Tibial nerve (tissue), 4 donors: ENCODE data around the gene RSPH10B2. TPM values are rescaled to one million over a fixed set of nuclear protein-coding genes. Genes with fewer than 3 reads are reported as not detected.
"Not testable (repeated sequence)": the region's sequence is repeated elsewhere in the genome, so short reads cannot be mapped to it uniquely, and the experiment has no call there.

Experiments used
- DNase-seq, 2 donors: peaks; one replicate each; pipeline ENCODE4 v3.0.0-alpha.2; 2019; ENCODE audit warnings: low spot score in 2 of 2
- H3K27ac ChIP-seq, 4 donors: fragments of 200-600 bp; sonication (generic) in 3 of 4; one replicate each; pipeline ENCODE4 v1.5.1; 2017 to 2019; ENCODE audit warnings: mild to moderate bottlenecking in 1 of 4
- H3K27me3 ChIP-seq, 2 donors: fragments of 200-600 bp; sonication (generic) in 1 of 2; one replicate each; pipeline versions ENCODE4 v1.5.1 to v1.6.0; 2017 to 2019
- H3K36me3 ChIP-seq, 3 donors: fragments of 200-600 bp; sonication (generic); one replicate each; pipeline ENCODE4 v1.5.1; 2018 to 2019
- H3K4me1 ChIP-seq, 4 donors: fragments of 200-600 bp; sonication (generic) in 3 of 4; one replicate each; pipeline ENCODE4 v1.5.1; 2017 to 2019
- H3K4me3 ChIP-seq, 4 donors: fragments of 200-600 bp; sonication (generic) in 3 of 4; one replicate each; pipeline ENCODE4 v1.5.1; 2017 to 2019; ENCODE audit warnings: mild to moderate bottlenecking in 1 of 4, moderate library complexity in 1 of 4
- H3K9me3 ChIP-seq, 4 donors: fragments of 200-600 bp; sonication (generic) in 3 of 4; one replicate each; pipeline ENCODE4 v1.5.1; 2017 to 2019
- WGBS, 2 donors: methylation state at CpG; one replicate each; pipeline ENCODE4 v1.1.5; 2018; 5-methylcytosine and 5-hydroxymethylcytosine counted together
- total RNA-seq, 4 donors: library from RNA; depleted of rRNA; stranded (reverse); fragments of >200 nt; gene quantifications; one replicate each; pipeline ENCODE4 v1.1.0, GENCODE V29; 2016

Gene RSPH10B2
- total RNA-seq, 4 donors from 2014 or later: 0.20 to 3.3 (median 0.21) TPM; not detected in 1

GRCh38 chr7:6843654-6844053 is 89.8 kb downstream of the RSPH10B2 start:
- 37 to 51% methylated on average over 6 of the region's 6 CpGs for WGBS, 2 donors

GRCh38 chr7:6845971-6846449 is 92.1 kb downstream of the RSPH10B2 start:
- not testable (repeated sequence) for H3K36me3 ChIP-seq, H3K4me1 ChIP-seq, H3K9me3 ChIP-seq, H3K27me3 ChIP-seq, DNase-seq, H3K27ac ChIP-seq, H3K4me3 ChIP-seq
- 60 to 65% methylated on average over 16 of the region's 16 CpGs for WGBS, 2 donors

More at GRCh38 chr7:6843654-6844053, 89.8 kb downstream of the RSPH10B2 start:
- H3K4me3 ChIP-seq, H3K27me3 ChIP-seq, H3K9me3 ChIP-seq, DNase-seq, H3K4me1 ChIP-seq, H3K36me3 ChIP-seq, H3K27ac ChIP-seq: not testable (repeated sequence)

GRCh38 chr7:6847751-6848150 is 93.8 kb downstream of the RSPH10B2 start:
- not testable (repeated sequence) for H3K4me1 ChIP-seq, H3K36me3 ChIP-seq, H3K9me3 ChIP-seq, DNase-seq, H3K27me3 ChIP-seq, H3K27ac ChIP-seq, H3K4me3 ChIP-seq
- WGBS, 2 donors: 79 to 83% methylated on average over 12 to 14 of the region's 18 CpGs

Other genes with a start within 250 kb of the RSPH10B2 start
- not detected for gene GRID2IP, start 202.6 kb upstream of the RSPH10B2 start, total RNA-seq
- gene ZDHHC4, start 176.6 kb upstream of the RSPH10B2 start, total RNA-seq: 10 to 100 TPM; 38.1 to 48.3 (median 43.2) TPM
- gene INTS15, start 164.1 kb upstream of the RSPH10B2 start, total RNA-seq: 10 to 100 TPM; 28.0 to 63.0 (median 34.0) TPM
- gene ZNF853, start 138.5 kb upstream of the RSPH10B2 start, total RNA-seq: 10 to 100 TPM in 3 of 4 donors, 1 to 10 TPM in 1; 8.2 to 18.2 (median 12.7) TPM
- 10 to 100 TPM; 32.1 to 77.7 (median 36.2) TPM for gene ZNF316, start 116.8 kb upstream of the RSPH10B2 start, total RNA-seq
- 10 to 100 TPM; 27.9 to 35.2 (median 32.0) TPM for gene ZNF12, start 47.2 kb upstream of the RSPH10B2 start, total RNA-seq
- gene CCZ1B, start 72.2 kb downstream of the RSPH10B2 start, total RNA-seq: 100 to 1,000 TPM in 1 of 4 donors, 10 to 100 TPM in 3; 45.7 to 136 (median 69.7) TPM